Motor neuron (in vitro differentiated cells): ENCODE results near the gene SLC30A10. TPM values are rescaled to one million over a fixed set of nuclear protein-coding genes. Genes with fewer than 3 reads are reported as not detected.

Source experiments
- ATAC-seq, 8 experiments: fragments of 200-7000 bp; cut with Tn5 transposase; replicated peaks in 6 of 8; 2 replicates each; pipeline ENCODE4 v1.8.0; 2021; ENCODE audit warnings: mild to moderate bottlenecking in 8 of 8, moderate library complexity in 8 of 8
- H3K27ac ChIP-seq, 2 donors: fragments of 250-450 bp; sonication (Bioruptor Pico); 2 replicates each; pipeline ENCODE4 v1.9.0; 2021; ENCODE audit warnings: antibody characterized with exemption in 2 of 2, mild to moderate bottlenecking in 2 of 2, moderate library complexity in 1 of 2
- H3K4me1 ChIP-seq, 2 donors: fragments of 250-450 bp; sonication (Bioruptor Pico); replicated peaks in 1 of 2; 2 replicates each; pipeline ENCODE4 v1.6.1; 2021; ENCODE audit warnings: antibody characterized with exemption in 2 of 2, mild to moderate bottlenecking in 2 of 2, moderate library complexity in 1 of 2
- H3K4me3 ChIP-seq, 5 donors: fragments of 250-450 bp; sonication (Bioruptor Pico); 2 replicates each; pipeline ENCODE4 v1.9.0; 2021; ENCODE audit warnings: antibody characterized with exemption in 5 of 5, mild to moderate bottlenecking in 5 of 5, moderate library complexity in 4 of 5
- WGBS, 10 experiments: fragments of 450-650 bp; shearing (Covaris generic); methylation state at CpG; one replicate each; pipeline ENCODE4 v1.0.0; 2022; 5-methylcytosine and 5-hydroxymethylcytosine counted together
- in situ Hi-C, 9 experiments: fragments of 400-800 bp; cut with MboI; loops; one replicate each; pipeline ENCODE4 v1.15.0; 2021; ENCODE audit warnings: low sequenced_read_pairs in 9 of 9, low pct_unique_long_range_greater_than_20kb in 2 of 9; ENCODE audit not compliant: unreplicated experiment in 9 of 9
- total RNA-seq, 8 experiments: library from RNA; unstranded; fragments of 300-600 nt; gene quantifications; 2 replicates each; pipeline versions ENCODE4 v1.2.3 to v1.2.4, GENCODE V29; 2022

Gene SLC30A10
- total RNA-seq, result 1 to 10 TPM in 5 of 8 experiments, under 1 TPM in 1, not detected in 2; 0.46 to 7.4 (median 2.9) TPM

- peak; percentile 46 to 89 (median 84) for ATAC-seq
- in situ Hi-C loops, result no loop called here
- peaks cover 13 to 15% of the 10 kb centered on the region in 2 donors for H3K4me1 ChIP-seq
- H3K4me3 ChIP-seq, result peak within 1 kb of the TSS; percentile 37 to 50 (median 42)
- WGBS, 10 experiments, result 0 to 5% (median 1%) methylated on average over 2 to 23 of the region's 91 CpGs; no CpG with 5 or more reads in 5 of the 10 experiments
- peak within 1 kb of the TSS; percentile 8 to 24 for H3K27ac ChIP-seq
Measured at GRCh38 chr1:219927956-219928790, at the start of gene SLC30A10. Gene SLC30A10, minus strand, starts transcription at chr1:219928557. Its CDS starts 117 bp downstream, at chr1:219928440.

GRCh38 chr1:219973213-219973612, 44.9 kb upstream of the SLC30A10 start:
- Histone ChIP-seq H3K4me1 (no peaks in the 10 kb centered on the region), H3K27ac (no peak overlapping the region), H3K4me3 (no peak overlapping the region)
- in situ Hi-C loops, result no loop called here
- 83 to 100% (median 91%) methylated on average over 1 to 3 of the region's 3 CpGs; no CpG with 5 or more reads in 2 of the 10 experiments for WGBS, 10 experiments
- no peak for ATAC-seq

- WGBS, 10 experiments, result 52 to 100% (median 88%) methylated on average over 1 to 4 of the region's 4 CpGs; no CpG with 5 or more reads in 2 of the 10 experiments
- in situ Hi-C loops, result no loop called here
- Histone ChIP-seq H3K4me1 (peaks cover 0 to 16% of the 10 kb centered on the region in 2 donors), H3K27ac (no peak overlapping the region), H3K4me3 (no peak overlapping the region)
- ATAC-seq, result no peak
Measured at GRCh38 chr1:219967361-219967760, 39.0 kb upstream of the SLC30A10 start.

GRCh38 chr1:219966071-219966349, 37.7 kb upstream of the SLC30A10 start:
- Histone ChIP-seq H3K4me1 (peaks cover 0 to 16% of the 10 kb centered on the region in 2 donors), H3K4me3 (no peak overlapping the region), H3K27ac (no peak overlapping the region)
- WGBS, 10 experiments, result 20 to 100% (median 84%) methylated on average over 1 to 2 of the region's 2 CpGs
- in situ Hi-C loops, result no loop called here
- no peak for ATAC-seq

- Histone ChIP-seq H3K4me3 (no peak overlapping the region), H3K4me1 (peaks cover 0 to 16% of the 10 kb centered on the region in 2 donors), H3K27ac (no peak overlapping the region)
- ATAC-seq, result peak in 5 of 8 experiments; percentile 53 to 90 (median 69)
- 27 to 79% (median 37%) methylated on average over 1 to 6 of the region's 6 CpGs; no CpG with 5 or more reads in 1 of the 10 experiments for WGBS, 10 experiments
- in situ Hi-C loops, result no loop called here
Measured at GRCh38 chr1:219965285-219966070, 37.1 kb upstream of the SLC30A10 start.

GRCh38 chr1:219963432-219963831, 35.1 kb upstream of the SLC30A10 start:
- in situ Hi-C loops, result no loop called here
- no peak overlapping the region for H3K27ac ChIP-seq
- ATAC-seq, result no peak
- peaks cover 0 to 16% of the 10 kb centered on the region in 2 donors for H3K4me1 ChIP-seq
- H3K4me3 ChIP-seq, result no peak overlapping the region
- 25 to 100% (median 80%) methylated on average over 1 to 7 of the region's 7 CpGs; no CpG with 5 or more reads in 1 of the 10 experiments for WGBS, 10 experiments

- H3K4me3 ChIP-seq, result no peak overlapping the region
- in situ Hi-C loops, result no loop called here
- H3K27ac ChIP-seq, result no peak overlapping the region
- peaks cover 0 to 16% of the 10 kb centered on the region in 2 donors for H3K4me1 ChIP-seq
- peak in 1 of 8 experiments; percentile 19 for ATAC-seq
- 54 to 100% (median 83%) methylated on average over 2 to 3 of the region's 3 CpGs; no CpG with 5 or more reads in 2 of the 10 experiments for WGBS, 10 experiments
Measured at GRCh38 chr1:219961684-219962083, 33.3 kb upstream of the SLC30A10 start.

GRCh38 chr1:219959540-219960203, 31.3 kb upstream of the SLC30A10 start:
- 50 to 80% (median 67%) methylated on average over 1 to 3 of the region's 3 CpGs; no CpG with 5 or more reads in 3 of the 10 experiments for WGBS, 10 experiments
- ATAC-seq, result no peak
- in situ Hi-C loops, result no loop called here
- no peak overlapping the region for H3K4me3 ChIP-seq
- peaks cover 0 to under 1% of the 10 kb centered on the region in 2 donors for H3K4me1 ChIP-seq
- no peak overlapping the region for H3K27ac ChIP-seq

- ATAC-seq, result peak in 1 of 8 experiments; percentile 15
- Histone ChIP-seq H3K27ac (no peak overlapping the region), H3K4me3 (no peak overlapping the region), H3K4me1 (no peaks in the 10 kb centered on the region)
- 66 to 100% (median 90%) methylated on average over 1 to 16 of the region's 16 CpGs; no CpG with 5 or more reads in 1 of the 10 experiments for WGBS, 10 experiments
- in situ Hi-C loops, result no loop called here
Measured at GRCh38 chr1:219958875-219959417, 30.6 kb upstream of the SLC30A10 start.

GRCh38 chr1:219954736-219955421, 26.5 kb upstream of the SLC30A10 start:
- in situ Hi-C loops, result no loop called here
- ATAC-seq, result no peak
- no peak overlapping the region for H3K4me3 ChIP-seq
- no peaks in the 10 kb centered on the region for H3K4me1 ChIP-seq
- 40 to 96% (median 79%) methylated on average over 8 to 11 of the region's 11 CpGs for WGBS, 10 experiments
- H3K27ac ChIP-seq, result no peak overlapping the region

GRCh38 chr1:219954052-219954451, 25.7 kb upstream of the SLC30A10 start:
- 11 to 95% (median 81%) methylated on average over 2 to 6 of the region's 6 CpGs for WGBS, 10 experiments
- ATAC-seq, result no peak
- in situ Hi-C loops, result no loop called here
- Histone ChIP-seq H3K27ac (no peak overlapping the region), H3K4me3 (no peak overlapping the region), H3K4me1 (no peaks in the 10 kb centered on the region)

- no peak for ATAC-seq
- no peak overlapping the region for H3K27ac ChIP-seq
- in situ Hi-C loops, result no loop called here
- no peaks in the 10 kb centered on the region for H3K4me1 ChIP-seq
- H3K4me3 ChIP-seq, result no peak overlapping the region
Measured at GRCh38 chr1:219952361-219952760, 24.0 kb upstream of the SLC30A10 start.
